NCI-H1092 (cell line): Measurements from ENCODE around the gene FBXO2.

Source experiments
- DNase-seq: peaks from one replicate; lab custom pipeline; 2025; lab: John Stamatoyannopoulos, UW

FBXO2 gene

GRCh38 chr1:11654137-11654938, at the start of gene FBXO2, which contains the start of gene FBXO44:
FBXO2 (minus strand) TSS chr1:11654429; CDS start chr1:11654340, 89 bp downstream.
FBXO44 (plus strand) TSS chr1:11654877; CDS start chr1:11655836, 959 bp downstream.
- DNase-seq = no peak

DNA sequence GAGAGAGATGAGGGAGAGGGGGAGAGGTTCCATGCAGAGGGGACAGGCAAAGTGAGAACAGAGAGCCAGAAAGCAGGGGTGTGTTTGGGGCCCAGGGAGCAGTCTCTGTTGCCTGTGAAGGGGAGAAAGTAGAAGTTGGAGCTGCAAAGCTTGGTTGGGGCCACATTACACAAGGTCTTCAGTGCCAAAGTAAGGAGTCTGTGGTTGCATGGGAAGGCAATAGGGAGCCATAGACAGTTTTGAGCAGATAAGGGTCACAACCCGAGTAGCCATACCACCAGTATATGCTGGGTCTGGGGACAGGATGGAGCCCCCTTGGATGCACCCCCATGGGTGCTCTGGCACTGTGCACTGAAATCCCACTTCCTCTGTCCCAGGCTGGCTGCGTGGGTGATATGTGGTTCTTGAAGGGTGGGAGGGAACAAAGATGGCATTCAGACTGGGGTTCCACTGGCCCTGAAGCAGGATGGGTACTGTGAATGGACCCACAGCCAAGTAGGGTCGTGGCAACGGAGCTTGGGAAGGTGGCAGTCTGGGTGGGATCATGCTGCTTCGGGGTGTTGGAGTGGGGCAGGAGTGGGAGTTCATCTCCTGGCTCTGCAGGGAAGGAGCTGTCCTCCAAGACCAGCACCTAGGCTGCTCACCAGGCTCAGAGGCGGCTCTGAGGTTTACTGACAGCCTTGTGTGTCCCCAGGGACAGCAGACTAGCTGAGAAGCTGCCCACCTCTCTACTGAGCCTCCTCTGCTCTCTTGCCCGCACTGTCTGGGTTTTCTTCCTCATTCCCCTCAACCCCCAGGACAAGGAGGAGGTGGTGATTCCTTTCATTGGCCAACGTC, 49.3 kb upstream of the FBXO2 start:
- DNase-seq = no peak

DNA sequence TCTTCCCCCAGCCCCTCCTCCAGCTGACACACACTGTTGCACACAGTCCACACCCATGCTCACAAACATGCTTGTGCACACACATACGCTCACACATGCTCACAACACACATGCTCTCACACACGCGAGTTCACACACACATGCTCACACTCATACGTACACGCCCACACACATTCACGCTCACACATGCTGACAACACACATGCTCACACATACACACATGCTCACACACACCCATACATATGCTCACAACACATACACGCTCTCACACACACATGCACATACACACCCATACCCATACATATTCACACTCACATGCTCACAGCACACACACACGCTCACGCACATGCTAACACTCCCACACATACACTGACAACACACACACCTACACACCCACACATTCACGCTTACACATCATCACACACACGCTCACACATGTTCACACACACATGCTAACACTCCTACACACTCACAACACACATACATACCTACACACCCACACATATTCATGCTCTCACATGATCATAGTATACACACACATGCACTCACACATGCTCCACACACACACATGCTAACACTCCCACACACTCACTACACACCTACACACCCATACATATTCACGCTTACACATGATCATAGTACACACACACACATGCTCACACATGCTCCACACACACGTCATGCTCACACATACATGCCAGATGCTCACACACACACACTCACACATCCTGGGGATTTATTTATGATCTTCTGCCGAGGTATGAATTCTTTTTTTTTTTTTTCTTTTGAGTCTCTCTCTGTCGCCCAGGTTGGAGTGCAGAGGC, 48.0 kb upstream of the FBXO2 start:
- no peak for DNase-seq

DNA sequence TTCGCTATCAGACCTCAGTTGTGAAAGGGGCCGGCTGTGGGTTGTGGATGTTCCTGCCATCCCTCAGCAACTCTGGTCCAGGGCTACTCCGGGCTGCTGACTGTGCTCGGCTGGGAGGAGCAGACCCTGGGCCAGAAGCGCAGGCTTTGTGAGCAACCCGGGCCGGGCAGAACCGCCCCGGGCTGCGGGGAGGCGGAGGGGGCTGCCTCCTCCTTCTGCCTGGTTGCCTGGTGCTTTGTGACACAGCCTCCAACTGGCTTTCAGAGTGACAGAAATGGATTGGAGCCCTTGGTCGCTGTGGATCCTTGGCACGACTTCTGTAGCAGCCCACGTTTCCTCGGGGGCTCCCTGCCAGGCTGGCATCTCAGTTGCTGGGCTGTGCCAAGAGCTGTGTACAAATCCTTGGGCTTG, 47.3 kb upstream of the FBXO2 start:
- peak; percentile 53 for DNase-seq

- DNase-seq = no peak
These were observed 46.6 kb upstream of the FBXO2 start for GRCh38 chr1:11700601-11701467.

GRCh38 chr1:11697893-11698210, 43.6 kb upstream of the FBXO2 start:
- no peak for DNase-seq

- DNase-seq = no peak
These were observed 43.1 kb upstream of the FBXO2 start for GRCh38 chr1:11697188-11697892.

DNA sequence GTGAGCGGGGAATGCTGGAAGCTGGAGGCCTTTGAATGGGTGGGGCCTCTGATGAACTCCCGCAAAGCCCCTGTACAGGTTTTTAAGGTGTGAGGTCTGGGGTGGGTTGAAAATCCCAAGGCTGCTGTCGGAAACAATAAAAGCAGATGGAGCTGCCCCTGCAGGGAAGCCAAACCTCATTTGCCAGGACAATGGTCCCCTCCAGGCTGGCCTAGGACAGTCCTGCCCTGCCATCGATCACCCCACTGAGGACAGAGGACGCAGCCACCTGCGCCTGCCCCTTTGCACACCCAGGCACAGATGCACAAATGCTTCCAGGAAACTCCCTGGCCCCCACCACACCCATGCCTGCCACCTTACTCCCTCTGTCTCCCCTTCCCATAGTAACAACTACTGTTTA, 41.6 kb upstream of the FBXO2 start:
- no peak for DNase-seq

DNA sequence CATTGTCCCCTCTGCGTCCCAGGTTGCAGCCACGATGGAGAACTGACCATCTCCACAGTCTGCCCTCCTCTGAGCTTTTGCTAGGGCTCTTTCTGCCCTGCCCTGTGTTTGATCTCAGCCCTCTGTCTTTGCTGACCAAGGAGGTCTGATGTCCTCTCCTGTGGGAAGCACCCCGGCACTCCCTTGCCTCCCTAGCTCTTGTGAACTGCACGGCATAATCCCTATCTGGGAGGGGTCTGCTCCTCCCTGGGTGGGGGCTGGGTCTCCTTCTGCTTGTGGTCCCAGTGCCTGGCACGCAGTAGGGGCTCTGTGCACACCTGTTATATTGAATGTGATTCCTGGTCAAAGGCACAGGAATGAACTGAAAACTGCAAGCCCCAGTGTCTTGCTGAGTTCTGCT, 39.7 kb upstream of the FBXO2 start:
- DNase-seq = no peak

GRCh38 chr1:11693024-11693590, 38.9 kb upstream of the FBXO2 start:
- DNase-seq = no peak

GRCh38 chr1:11691928-11692711, 37.9 kb upstream of the FBXO2 start:
- DNase-seq = no peak

- peak; percentile 23 for DNase-seq
These were observed 37.2 kb upstream of the FBXO2 start, which contains the start of gene DRAXIN for GRCh38 chr1:11691302-11691914. DRAXIN (plus strand) TSS chr1:11691710; CDS start chr1:11706259, 14,549 bp downstream.

GRCh38 chr1:11690397-11691301, 36.4 kb upstream of the FBXO2 start:
- peak; percentile 29 for DNase-seq

GRCh38 chr1:11688506-11688905, 34.3 kb upstream of the FBXO2 start:
- no peak for DNase-seq

- DNase-seq = no peak
These were observed 31.1 kb upstream of the FBXO2 start for GRCh38 chr1:11685210-11685752.

DNA sequence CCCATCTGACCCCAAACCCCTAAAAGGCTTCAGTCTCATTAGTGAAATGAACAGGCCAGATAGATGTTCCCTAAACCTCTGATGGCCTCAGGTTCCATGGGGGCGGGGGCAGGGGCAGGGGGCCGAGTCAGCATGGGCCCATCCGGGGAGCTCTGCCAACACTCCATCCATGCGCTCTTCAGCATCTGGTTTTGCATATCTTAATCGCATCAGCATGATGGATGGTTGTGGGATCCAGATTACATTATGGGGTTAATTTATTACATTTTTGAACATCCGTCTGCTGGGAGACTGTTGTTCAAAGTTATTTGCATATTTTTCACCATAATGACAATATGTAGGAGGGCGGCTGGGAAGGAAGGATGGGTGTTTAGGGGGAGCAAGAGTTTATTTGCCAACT, 29.8 kb upstream of the FBXO2 start:
- no peak for DNase-seq

DNA sequence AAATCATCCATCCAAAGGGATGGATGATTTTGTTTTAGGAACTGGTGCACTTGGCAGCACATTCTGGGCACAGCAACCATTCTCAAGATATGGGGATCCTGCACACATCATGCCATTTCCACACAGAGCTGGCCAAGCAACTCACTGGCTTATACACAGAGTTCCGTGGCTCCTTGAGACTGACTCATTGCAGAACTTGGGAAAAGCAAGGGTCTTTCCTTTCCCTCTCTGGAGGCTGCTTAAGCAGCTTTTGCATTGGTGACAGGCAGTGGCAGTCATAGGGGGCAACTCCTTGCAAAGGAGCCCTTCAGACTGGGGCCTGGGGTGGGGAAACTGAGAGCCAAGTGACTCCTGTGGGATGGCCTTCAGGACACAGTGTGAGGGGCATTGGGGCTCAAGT, 28.6 kb upstream of the FBXO2 start:
- DNase-seq = no peak
